ENCODE results near the gene EHD1. TPM values are rescaled to one million over a fixed set of nuclear protein-coding genes. Genes with fewer than 3 reads are reported as not detected.

The EHD1 gene
- total and polyA plus RNA-seq, 9 of the 15 experiments (the other 6 are each of a cell fraction or from before 2014, with no cell fraction given): 0.46 to 65.0 (median 16.4) TPM

DNA sequence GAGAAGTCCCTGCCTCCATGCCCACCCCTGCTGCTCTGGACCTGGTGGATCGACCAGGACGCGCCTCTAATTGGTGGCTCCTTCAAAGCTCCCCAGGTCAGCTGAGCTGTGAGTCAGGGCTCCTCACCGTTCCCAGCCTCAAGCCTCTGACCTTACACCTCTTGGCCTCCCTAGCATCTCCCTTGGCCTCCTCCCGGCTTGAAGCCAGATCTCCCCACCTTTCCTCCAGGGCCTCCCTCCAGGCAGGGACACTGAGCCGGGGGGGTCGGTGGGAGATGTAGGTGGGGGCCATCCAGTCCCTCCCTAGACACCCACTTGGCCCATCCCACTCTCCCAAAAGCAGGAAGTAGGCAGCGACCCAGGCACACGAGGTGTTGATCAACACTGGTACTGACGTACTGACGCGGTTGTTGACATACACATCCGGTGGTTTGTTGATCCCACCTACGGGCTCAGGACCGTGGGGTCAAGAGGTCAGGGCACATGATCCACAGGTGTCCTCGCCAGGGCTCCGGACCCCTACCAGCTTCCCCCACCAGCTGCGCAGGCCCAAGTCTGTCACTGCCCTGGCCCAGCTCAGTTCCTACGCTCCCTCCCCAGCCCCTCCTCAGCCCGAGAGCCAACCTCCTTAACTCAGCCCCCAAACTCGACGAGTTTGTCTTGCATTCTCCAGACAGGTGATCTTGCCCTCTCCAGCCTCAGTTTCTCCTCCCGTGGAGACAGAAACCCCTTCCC is 37.8 kb upstream of the EHD1 start (continued):
- TF ChIP-seq, protein P1, sequence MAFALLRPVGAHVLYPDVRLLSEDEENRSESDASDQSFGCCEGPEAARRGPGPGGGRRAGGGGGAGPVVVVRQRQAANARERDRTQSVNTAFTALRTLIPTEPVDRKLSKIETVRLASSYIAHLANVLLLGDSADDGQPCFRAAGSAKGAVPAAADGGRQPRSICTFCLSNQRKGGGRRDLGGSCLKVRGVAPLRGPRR (CRISPR knock-in tag; IDR thresholded peaks at IDR 0.05): no peak
- peak; percentile 73 for TF ChIP-seq ELF1 (tag; IDR thresholded peaks at IDR 0.05)
- no peak for TF ChIP-seq CHCHD3 (CRISPR knock-in tag; IDR thresholded peaks at IDR 0.05)
- TF ChIP-seq ZBTB7A (IDR thresholded peaks at IDR 0.05; ENCODE audit: borderline replicate concordance, control insufficient read depth, low read depth, low read length): peak; percentile 31; the same call in 1 of the 2 replicates
- TF ChIP-seq, protein P2, sequence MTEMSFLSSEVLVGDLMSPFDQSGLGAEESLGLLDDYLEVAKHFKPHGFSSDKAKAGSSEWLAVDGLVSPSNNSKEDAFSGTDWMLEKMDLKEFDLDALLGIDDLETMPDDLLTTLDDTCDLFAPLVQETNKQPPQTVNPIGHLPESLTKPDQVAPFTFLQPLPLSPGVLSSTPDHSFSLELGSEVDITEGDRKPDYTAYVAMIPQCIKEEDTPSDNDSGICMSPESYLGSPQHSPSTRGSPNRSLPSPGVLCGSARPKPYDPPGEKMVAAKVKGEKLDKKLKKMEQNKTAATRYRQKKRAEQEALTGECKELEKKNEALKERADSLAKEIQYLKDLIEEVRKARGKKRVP (CRISPR knock-in tag; IDR thresholded peaks at IDR 0.05): no peak
- TF ChIP-seq ESRRB (CRISPR knock-in tag; IDR thresholded peaks at IDR 0.05; ENCODE audit: borderline replicate concordance): no peak
- TF ChIP-seq CEBPB (tag; IDR thresholded peaks at IDR 0.05): no peak
- TF ChIP-seq, protein P3, sequence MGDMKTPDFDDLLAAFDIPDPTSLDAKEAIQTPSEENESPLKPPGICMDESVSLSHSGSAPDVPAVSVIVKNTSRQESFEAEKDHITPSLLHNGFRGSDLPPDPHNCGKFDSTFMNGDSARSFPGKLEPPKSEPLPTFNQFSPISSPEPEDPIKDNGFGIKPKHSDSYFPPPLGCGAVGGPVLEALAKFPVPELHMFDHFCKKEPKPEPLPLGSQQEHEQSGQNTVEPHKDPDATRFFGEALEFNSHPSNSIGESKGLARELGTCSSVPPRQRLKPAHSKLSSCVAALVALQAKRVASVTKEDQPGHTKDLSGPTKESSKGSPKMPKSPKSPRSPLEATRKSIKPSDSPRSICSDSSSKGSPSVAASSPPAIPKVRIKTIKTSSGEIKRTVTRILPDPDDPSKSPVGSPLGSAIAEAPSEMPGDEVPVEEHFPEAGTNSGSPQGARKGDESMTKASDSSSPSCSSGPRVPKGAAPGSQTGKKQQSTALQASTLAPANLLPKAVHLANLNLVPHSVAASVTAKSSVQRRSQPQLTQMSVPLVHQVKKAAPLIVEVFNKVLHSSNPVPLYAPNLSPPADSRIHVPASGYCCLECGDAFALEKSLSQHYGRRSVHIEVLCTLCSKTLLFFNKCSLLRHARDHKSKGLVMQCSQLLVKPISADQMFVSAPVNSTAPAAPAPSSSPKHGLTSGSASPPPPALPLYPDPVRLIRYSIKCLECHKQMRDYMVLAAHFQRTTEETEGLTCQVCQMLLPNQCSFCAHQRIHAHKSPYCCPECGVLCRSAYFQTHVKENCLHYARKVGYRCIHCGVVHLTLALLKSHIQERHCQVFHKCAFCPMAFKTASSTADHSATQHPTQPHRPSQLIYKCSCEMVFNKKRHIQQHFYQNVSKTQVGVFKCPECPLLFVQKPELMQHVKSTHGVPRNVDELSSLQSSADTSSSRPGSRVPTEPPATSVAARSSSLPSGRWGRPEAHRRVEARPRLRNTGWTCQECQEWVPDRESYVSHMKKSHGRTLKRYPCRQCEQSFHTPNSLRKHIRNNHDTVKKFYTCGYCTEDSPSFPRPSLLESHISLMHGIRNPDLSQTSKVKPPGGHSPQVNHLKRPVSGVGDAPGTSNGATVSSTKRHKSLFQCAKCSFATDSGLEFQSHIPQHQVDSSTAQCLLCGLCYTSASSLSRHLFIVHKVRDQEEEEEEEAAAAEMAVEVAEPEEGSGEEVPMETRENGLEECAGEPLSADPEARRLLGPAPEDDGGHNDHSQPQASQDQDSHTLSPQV (IDR thresholded peaks at IDR 0.05): peak; percentile 64; the same call in 1 of the 2 replicates
- no peak for TF ChIP-seq ZNF668 (CRISPR knock-in tag; IDR thresholded peaks at IDR 0.05)
- TF ChIP-seq ZNF140 (CRISPR knock-in tag; IDR thresholded peaks at IDR 0.05): no peak
- TF ChIP-seq RCOR1 (IDR thresholded peaks at IDR 0.05; ENCODE audit: borderline replicate concordance in 1 of 2, low read depth in 2 of 2, low read length in 2 of 2): no peak
- no peak for TF ChIP-seq EP300 (IDR thresholded peaks at IDR 0.05; ENCODE audit: low read length)
- TF ChIP-seq MEIS2 (IDR thresholded peaks at IDR 0.05; ENCODE audit: partially characterized antibody): peak; percentile 36
- TF ChIP-seq DACH1 (IDR thresholded peaks at IDR 0.05; ENCODE audit: partially characterized antibody): peak; percentile 46
- TF ChIP-seq FOS (IDR thresholded peaks at IDR 0.05; ENCODE audit: extremely low read depth, insufficient read length): no peak
- no peak for TF ChIP-seq PTRF (tag; IDR thresholded peaks at IDR 0.05)
- TF ChIP-seq FOXP1 (CRISPR knock-in tag; IDR thresholded peaks at IDR 0.05): peak; percentile 43; the same call in 1 of the 2 replicates
- no peak for TF ChIP-seq E2F3 (CRISPR knock-in tag; IDR thresholded peaks at IDR 0.05)
- no peak for TF ChIP-seq NR2F6 (CRISPR knock-in tag; IDR thresholded peaks at IDR 0.05)
- TF ChIP-seq TEAD1 (CRISPR knock-in tag; IDR thresholded peaks at IDR 0.05): no peak
- no peak for TF ChIP-seq NR2C2 (CRISPR knock-in tag; IDR thresholded peaks at IDR 0.05)
- TF ChIP-seq NR2C2 (tag; IDR thresholded peaks at IDR 0.05): peak; percentile 82; the same call in 1 of the 2 replicates
- TF ChIP-seq IFI16 (CRISPR knock-in tag; IDR thresholded peaks at IDR 0.05): no peak
- TF ChIP-seq ZFP1 (CRISPR knock-in tag; IDR thresholded peaks at IDR 0.05): no peak
- TF ChIP-seq CBFA2T3 (IDR thresholded peaks at IDR 0.05): no peak; the same call in 1 of the 2 replicates
- TF ChIP-seq FOXA1 (IDR thresholded peaks at IDR 0.05; ENCODE audit: borderline replicate concordance): no peak

All from K562 (cell line).